Esophagus squamous epithelium (tissue), 4 donors: Measurements from ENCODE around the gene UVSSA.

Experiments used
- POLR2A ChIP-seq, 4 donors: fragments of 450-650 bp; IDR thresholded peaks; one replicate each; pipeline ENCODE4 v1.6.1; 2017; ENCODE audit warnings: antibody characterized with exemption in 4 of 4, mild to moderate bottlenecking in 4 of 4, moderate library complexity in 3 of 4
- TF ChIP-seq, protein P1 (sequence below), 6 experiments: fragments of 450-650 bp in 4 of 6; fragments of 200-600 bp in 2 of 6; sonication (generic) in 2 of 6; IDR thresholded peaks; one replicate each; pipeline ENCODE4 v1.5.1; 2016 to 2019; ENCODE audit warnings: antibody characterized with exemption in 6 of 6, mild to moderate bottlenecking in 4 of 6, moderate library complexity in 4 of 6

DNA sequence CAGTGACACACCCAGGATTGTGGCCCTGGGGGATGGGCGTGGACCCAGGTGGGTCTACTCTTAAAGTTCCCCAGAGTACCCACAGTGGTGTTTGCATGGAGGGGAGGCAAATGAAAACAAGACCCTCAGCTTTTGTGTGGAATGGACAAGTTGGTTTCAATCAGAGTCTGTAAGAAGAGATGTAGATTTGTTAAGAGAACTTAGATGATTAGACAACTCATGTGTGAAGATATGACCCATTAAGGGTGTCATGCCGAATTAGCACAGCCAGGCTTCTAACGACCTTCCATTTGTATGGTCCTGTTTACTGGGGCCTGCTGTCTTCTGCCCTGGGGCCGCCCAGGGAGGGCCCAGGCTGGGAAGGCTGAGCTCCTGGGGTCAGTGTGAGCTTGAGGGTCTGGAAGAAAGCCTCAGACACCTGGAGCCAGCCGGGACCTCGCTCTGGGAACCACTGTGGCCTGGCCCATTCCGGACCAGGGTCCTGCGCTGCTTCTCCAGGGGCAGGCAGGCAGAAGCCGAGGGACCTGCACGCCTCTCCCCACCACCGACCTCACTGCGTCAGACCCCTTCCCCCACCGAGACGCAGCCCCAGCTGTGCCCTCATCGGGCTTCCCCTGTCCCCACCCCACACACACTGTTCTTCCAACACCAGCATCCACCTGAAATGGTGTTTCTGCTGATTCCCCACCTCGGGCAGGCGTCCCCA is 20.4 kb downstream of the UVSSA start:
- TF ChIP-seq POLR2A (IDR thresholded peaks at IDR 0.05) = no peak
- TF ChIP-seq, protein P1, sequence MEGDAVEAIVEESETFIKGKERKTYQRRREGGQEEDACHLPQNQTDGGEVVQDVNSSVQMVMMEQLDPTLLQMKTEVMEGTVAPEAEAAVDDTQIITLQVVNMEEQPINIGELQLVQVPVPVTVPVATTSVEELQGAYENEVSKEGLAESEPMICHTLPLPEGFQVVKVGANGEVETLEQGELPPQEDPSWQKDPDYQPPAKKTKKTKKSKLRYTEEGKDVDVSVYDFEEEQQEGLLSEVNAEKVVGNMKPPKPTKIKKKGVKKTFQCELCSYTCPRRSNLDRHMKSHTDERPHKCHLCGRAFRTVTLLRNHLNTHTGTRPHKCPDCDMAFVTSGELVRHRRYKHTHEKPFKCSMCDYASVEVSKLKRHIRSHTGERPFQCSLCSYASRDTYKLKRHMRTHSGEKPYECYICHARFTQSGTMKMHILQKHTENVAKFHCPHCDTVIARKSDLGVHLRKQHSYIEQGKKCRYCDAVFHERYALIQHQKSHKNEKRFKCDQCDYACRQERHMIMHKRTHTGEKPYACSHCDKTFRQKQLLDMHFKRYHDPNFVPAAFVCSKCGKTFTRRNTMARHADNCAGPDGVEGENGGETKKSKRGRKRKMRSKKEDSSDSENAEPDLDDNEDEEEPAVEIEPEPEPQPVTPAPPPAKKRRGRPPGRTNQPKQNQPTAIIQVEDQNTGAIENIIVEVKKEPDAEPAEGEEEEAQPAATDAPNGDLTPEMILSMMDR (IDR thresholded peaks at IDR 0.05) = no peak
